Aorta (tissue), 5 donors: ENCODE results near the gene ZNF354C. TPM values are rescaled to one million over a fixed set of nuclear protein-coding genes. Genes with fewer than 3 reads are reported as not detected.
A peak's percentile ranks its signal among the peaks of the same experiment; 100 is the strongest.

Experiments used
- ATAC-seq: fragments of 200-7000 bp; cut with Tn5 transposase; one replicate; pipeline ENCODE4 v1.9.1; 2022; ENCODE audit warnings: moderate library complexity; ENCODE audit not compliant: low FRiP score
- DNase-seq, 2 donors: peaks; one replicate each; pipeline ENCODE4 v3.0.0-alpha.2; 2020
- H3K27ac ChIP-seq, 2 donors: one replicate each; pipeline ENCODE4 v1.5.1; 2013; ENCODE audit warnings: low read length in 2 of 2, mild to moderate bottlenecking in 2 of 2, moderate library complexity in 2 of 2, control low read depth in 1 of 2, inconsistent platforms in 1 of 2, low read depth in 1 of 2
- H3K27me3 ChIP-seq, 2 donors: one replicate each; pipeline ENCODE4 v1.6.1; 2013; ENCODE audit warnings: control low read depth in 1 of 2, low read length in 1 of 2, mild to moderate bottlenecking in 1 of 2, moderate library complexity in 1 of 2; ENCODE audit not compliant: insufficient read depth in 2 of 2, control insufficient read depth in 1 of 2
- H3K36me3 ChIP-seq, 2 donors: one replicate each; pipeline ENCODE4 v1.6.1; 2013; ENCODE audit warnings: control low read depth in 1 of 2, low read length in 1 of 2, mild to moderate bottlenecking in 1 of 2; ENCODE audit not compliant: insufficient read depth in 2 of 2, control insufficient read depth in 1 of 2
- H3K4me1 ChIP-seq, 2 donors: one replicate each; pipeline ENCODE4 v1.6.1; 2013; ENCODE audit warnings: low read length in 2 of 2, control low read depth in 1 of 2, mild to moderate bottlenecking in 1 of 2, moderate library complexity in 1 of 2; ENCODE audit not compliant: insufficient read depth in 2 of 2, control insufficient read depth in 1 of 2
- H3K4me3 ChIP-seq, 2 donors: one replicate each; pipeline ENCODE4 v1.5.1; 2013; ENCODE audit warnings: low read length in 2 of 2, control low read depth in 1 of 2, mild to moderate bottlenecking in 1 of 2
- H3K9me3 ChIP-seq: one replicate; pipeline ENCODE4 v1.6.1; 2013; ENCODE audit warnings: mild to moderate bottlenecking, low read length; ENCODE audit not compliant: control insufficient read depth
- WGBS, 2 donors: extraction: QIAGEN DNeasy Blood & Tissue Kit; methylation state at CpG; one replicate each; pipeline ENCODE4 v1.1.7; 2013; 5-methylcytosine and 5-hydroxymethylcytosine counted together
- intact Hi-C, 2 donors: fragments of 100-400 bp; cut with DNase I; formaldehyde crosslinking; loops; one replicate each; pipeline versions ENCODE4 v1.14.2 to v1.15.0; 2022
- polyA plus RNA-seq, 2 donors: library from polyadenylated mRNA; stranded (reverse); fragments of 200-250 nt; gene quantifications; one replicate each; pipeline ENCODE4 v1.2.3, GENCODE V29; 2013
- total RNA-seq, 2 donors: library from RNA; stranded (reverse); fragmentation: NEBNext Ultra II Directional; extraction: Animal tissue kit (Norgen Biotek cat#: 25700); gene quantifications; one replicate each; pipeline ENCODE4 v1.2.1, GENCODE V29; 2021
- donor health status: healthy with polysubstance abuse.
- donor health status: Bipolar disorder and iron deficiency.
- donor health status: DM: no; HTN: no; CAD: no.
- donor health status: DM: no; HTN: no; CAD: no.
- donor health status: DM: yes; HTN: yes; CAD: no.

ZNF354C gene
- total and polyA plus RNA-seq, 4 donors: 1.0 to 10.2 (median 5.0) TPM

GRCh38 chr5:179130101-179130681, 70.0 kb downstream of the ZNF354C start:
- Histone ChIP-seq H3K36me3 (no peaks in the 10 kb centered on the region), H3K27ac (no peak overlapping the region), H3K27me3 (no peaks in the 10 kb centered on the region), H3K9me3 (no peaks in the 10 kb centered on the region), H3K4me1 (no peaks in the 10 kb centered on the region), H3K4me3 (no peak overlapping the region)
- intact Hi-C loops: no loop called here
- ATAC-seq: no peak
- DNase-seq: peak in 1 of 2 donors; percentile 58
- WGBS, 2 donors: 92% methylated on average over 14 of the region's 14 CpGs

DNA sequence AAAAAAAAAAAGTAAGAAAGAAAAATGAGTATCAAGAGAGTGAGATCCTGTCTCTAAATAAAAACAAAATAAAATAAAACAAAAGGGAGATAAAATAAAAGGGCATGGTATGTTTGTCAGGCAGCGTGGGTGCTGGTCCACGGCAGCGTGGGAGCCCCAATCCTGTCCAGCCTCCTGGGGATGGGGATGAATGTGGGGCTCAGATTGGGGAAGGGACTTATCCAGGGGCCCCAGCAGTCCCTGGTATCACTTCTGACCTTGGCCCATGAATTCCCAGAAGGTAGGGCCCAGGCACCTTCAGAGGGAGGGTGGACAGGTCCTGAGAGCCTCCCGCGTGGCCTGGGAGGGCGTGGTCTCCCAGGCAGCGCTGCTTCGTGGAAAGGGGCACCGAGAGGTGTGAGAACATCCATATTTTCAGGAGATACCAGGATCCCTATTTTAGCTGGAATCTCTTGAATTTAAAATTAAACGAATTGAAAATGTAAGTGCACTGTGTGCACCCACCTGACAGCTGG, 71.2 kb downstream of the ZNF354C start:
- Histone ChIP-seq H3K27ac (no peak overlapping the region), H3K4me1 (no peaks in the 10 kb centered on the region), H3K36me3 (no peaks in the 10 kb centered on the region), H3K27me3 (no peaks in the 10 kb centered on the region), H3K9me3 (no peaks in the 10 kb centered on the region), H3K4me3 (no peak overlapping the region)
- 90 to 93% methylated on average over 10 of the region's 10 CpGs for WGBS, 2 donors
- no peak for ATAC-seq
- peak in 1 of 2 donors; percentile 47 for DNase-seq
- intact Hi-C loops: no loop called here

- Histone ChIP-seq H3K4me1 (no peaks in the 10 kb centered on the region), H3K36me3 (no peaks in the 10 kb centered on the region), H3K27me3 (no peaks in the 10 kb centered on the region), H3K27ac (no peak overlapping the region), H3K9me3 (no peaks in the 10 kb centered on the region), H3K4me3 (no peak overlapping the region)
- intact Hi-C loops: no loop called here
- DNase-seq: peak in 1 of 2 donors; percentile 73
- WGBS, 2 donors: 82 to 86% methylated on average over 15 of the region's 15 CpGs
- no peak for ATAC-seq
These were observed 71.9 kb downstream of the ZNF354C start for GRCh38 chr5:179131886-179132585.

GRCh38 chr5:179132586-179133355, 72.6 kb downstream of the ZNF354C start:
- H3K9me3 ChIP-seq: no peaks in the 10 kb centered on the region
- no peak overlapping the region for H3K27ac ChIP-seq
- DNase-seq: peak in 1 of 2 donors; percentile 48
- intact Hi-C loops: no loop called here
- H3K4me1 ChIP-seq: no peaks in the 10 kb centered on the region
- H3K27me3 ChIP-seq: no peaks in the 10 kb centered on the region
- WGBS, 2 donors: 87 to 88% methylated on average over 23 of the region's 23 CpGs
- ATAC-seq: no peak
- no peaks in the 10 kb centered on the region for H3K36me3 ChIP-seq
- no peak overlapping the region for H3K4me3 ChIP-seq

Other genes with a start within 250 kb of the ZNF354C start
- 10 to 100 TPM; 14.4 to 22.9 TPM for gene ZNF354B, start 200.4 kb upstream of the ZNF354C start, total RNA-seq
- gene ZNF354B, start 200.4 kb upstream of the ZNF354C start, polyA plus RNA-seq: 10 to 100 TPM in 1 of 2 donors, 1 to 10 TPM in 1; 2.3 to 16.6 TPM
- 1 to 10 TPM; 1.6 to 3.4 TPM for gene ZFP2, start 164.5 kb upstream of the ZNF354C start, total RNA-seq
- gene ZFP2, start 164.5 kb upstream of the ZNF354C start, polyA plus RNA-seq: 1 to 10 TPM; 1.6 to 2.6 TPM
- gene ZNF454, start 119.2 kb upstream of the ZNF354C start, total RNA-seq: 1 to 10 TPM; 2.2 to 5.6 TPM
- 1 to 10 TPM; 1.5 TPM for gene ZNF454, start 119.2 kb upstream of the ZNF354C start, polyA plus RNA-seq
- gene GRM6, start 65.1 kb upstream of the ZNF354C start, total RNA-seq: not detected
- gene GRM6, start 65.1 kb upstream of the ZNF354C start, polyA plus RNA-seq: not detected
- 1 to 10 TPM; 5.7 to 6.1 TPM for gene ZNF879, start 36.6 kb upstream of the ZNF354C start, total RNA-seq
- gene ZNF879, start 36.6 kb upstream of the ZNF354C start, polyA plus RNA-seq: 1 to 10 TPM; 1.4 to 2.9 TPM